C4-2B (cell line): ENCODE data around the gene ACHE.

Source experiments
- CTCF ChIP-seq: fragments of 450-650 bp; conservative IDR thresholded peaks from 2 replicates; pipeline ENCODE4 v1.5.1; 2017; ENCODE audit warnings: mild to moderate bottlenecking
- ZFX ChIP-seq: fragments of 450-650 bp; IDR thresholded peaks from 2 replicates; pipeline ENCODE4 v1.6.1; 2017

GRCh38 chr7:100854146-100854895, 41.4 kb downstream of the ACHE start:
- TF ChIP-seq CTCF (no peak), ZFX (no peak)
